ENCODE measurements around the gene CLEC4M. TPM values are rescaled to one million over a fixed set of nuclear protein-coding genes. Genes with fewer than 3 reads are reported as not detected.

The CLEC4M gene
- total and polyA plus RNA-seq, 2 of the 8 experiments (the other 6 are each of a cell fraction or from before 2014, with no cell fraction given): not detected

- Histone ChIP-seq H2AK5ac (ENCODE audit: low read depth, low read length) (no peak overlapping the region), H3K4ac (replicated peaks; ENCODE audit: insufficient read length, low read depth, low read length) (no peak overlapping the region), H3K79me1 (ENCODE audit: low read depth, low read length) (no peaks in the 10 kb centered on the region), H3K4me1 (replicated peaks in 1 of 4; ENCODE audit: control insufficient read depth in 3 of 4, insufficient read depth in 4 of 4, low read length in 3 of 4) (peaks cover 0 to 2% (median 1%) of the 10 kb centered on the region in 4 experiments; a peak in 1 of 7 replicates), H3K4me3 (ENCODE audit: extremely low read depth in 1 of 4, insufficient read depth in 2 of 4, low read depth in 3 of 4, low read length in 4 of 4) (no peak overlapping the region), H3K14ac (ENCODE audit: insufficient read length) (no peak overlapping the region), H3K4me2 (ENCODE audit: insufficient read depth in 1 of 2, low read depth in 2 of 2, low read length in 2 of 2) (no peak overlapping the region), H3K36me3 (ENCODE audit: control insufficient read depth in 2 of 4, insufficient read depth in 4 of 4, low read length in 3 of 4) (no peaks in the 10 kb centered on the region), H3K79me2 (ENCODE audit: control insufficient read depth in 1 of 2, insufficient read depth in 2 of 2, low read length in 2 of 2) (no peaks in the 10 kb centered on the region), H2BK20ac (ENCODE audit: low read length) (no peak overlapping the region), H3K23ac (ENCODE audit: insufficient read length) (no peak overlapping the region), H3K27me3 (replicated peaks in 1 of 4; ENCODE audit: control insufficient read depth in 3 of 4, extremely low read depth in 1 of 4, insufficient read depth in 3 of 4, low read length in 3 of 4) (no peaks in the 10 kb centered on the region), H3K9ac (replicated peaks in 1 of 4; ENCODE audit: extremely low read depth in 1 of 4, low read depth in 3 of 4, low read length in 3 of 4) (no peak overlapping the region), H3K23me2 (ENCODE audit: low read depth, low read length) (peaks cover 1% of the 10 kb centered on the region; the same call in 1 of the 2 replicates), H4K20me1 (replicated peaks in 1 of 2; ENCODE audit: control insufficient read depth in 1 of 2, insufficient read depth in 2 of 2, low read length in 2 of 2) (no peaks in the 10 kb centered on the region), H4K8ac (ENCODE audit: extremely low read depth, insufficient read depth, low read length) (no peak overlapping the region), H2BK5ac (ENCODE audit: low read depth, low read length) (no peak overlapping the region), H2BK12ac (ENCODE audit: low read depth, low read length) (no peak overlapping the region), H3K9me3 (ENCODE audit: insufficient read depth in 2 of 2, low read depth in 1 of 2, low read length in 1 of 2) (no peaks in the 10 kb centered on the region; a peak in 1 of 4 replicates), H2AFZ (ENCODE audit: low read length) (no peak overlapping the region), H2BK15ac (ENCODE audit: low read length) (no peak overlapping the region), H3K18ac (ENCODE audit: extremely low read depth, low read length) (no peak overlapping the region), H4K5ac (ENCODE audit: insufficient read length, low read depth, low read length) (no peak overlapping the region), H4K91ac (replicated peaks; ENCODE audit: insufficient read length, low read length) (no peak overlapping the region), H3K27ac (ENCODE audit: low read depth, low read length) (no peak overlapping the region), H3K56ac (replicated peaks; ENCODE audit: insufficient read length, low read depth, low read length) (no peak overlapping the region), H2BK120ac (replicated peaks; ENCODE audit: low read depth, low read length) (no peak overlapping the region)
- ChIA-PET POLR2A (ENCODE audit: partially characterized antibody) (interaction anchor here (0.6 kb wide), 1 partner anchor 24 kb away, joined by 3 read pairs; no protein-coding TSS in a partner anchor), CTCF (ENCODE audit: partially characterized antibody) (interaction anchor here (0.9 to 1.7 kb wide), 5 partner anchors 11 to 210 kb away, joined by 3 to 4 read pairs (median 4); no protein-coding TSS in a partner anchor)
- no peak for DNase-seq (ENCODE audit: low read depth in 1 of 2, low spot score in 2 of 2)
- 90% methylated on average over 5 of the region's 5 CpGs; no CpG with 5 or more reads in 1 of the 2 experiments for WGBS, 2 experiments (ENCODE audit: extremely low coverage in 1 of 2, insufficient coverage in 1 of 2, insufficient read length in 1 of 2, insufficient replicate concordance in 2 of 2, low coverage in 1 of 2, low lambda C conversion rate in 2 of 2, missing lambda C conversion rate in 1 of 2)
- no peak for FAIRE-seq
- no peak for TF ChIP-seq RNF2 (IDR thresholded peaks at IDR 0.05; ENCODE audit: borderline replicate concordance, low read depth, low read length, missing control alignments, poor library complexity, severe bottlenecking)
- no peak for TF ChIP-seq JUND (IDR thresholded peaks at IDR 0.05; ENCODE audit: low read length)
- no peak for TF ChIP-seq MAX (IDR thresholded peaks at IDR 0.05)
- no peak for TF ChIP-seq POLR2AphosphoS5 (IDR thresholded peaks at IDR 0.05; ENCODE audit: low read depth, low read length)
- TF ChIP-seq BACH1 (IDR thresholded peaks at IDR 0.05; ENCODE audit: low read length): no peak
- no peak for TF ChIP-seq POLR2A (IDR thresholded peaks at IDR 0.05; ENCODE audit: control extremely low read depth in 1 of 2, low read depth in 2 of 2, low read length in 2 of 2)
Observed at GRCh38 chr19:7778081-7778480, 15.0 kb downstream of the CLEC4M start.

Data from H1 (cell line).